CD4-positive, alpha-beta T cell (primary cell): ENCODE measurements around the gene FARS2. TPM values are rescaled to one million over a fixed set of nuclear protein-coding genes. Genes with fewer than 3 reads are reported as not detected.

ENCODE experiments used
- ATAC-seq: fragments of 200-7000 bp; cut with Tn5 transposase; one replicate; pipeline ENCODE4 v1.10.0; 2022; ENCODE audit warnings: mild to moderate bottlenecking; ENCODE audit not compliant: poor library complexity
- CTCF ChIA-PET: fragments of 350-600 bp; sonication (Branson Sonifier 250); formaldehyde crosslinking; loops from one replicate; lab custom pipeline; 2021; ENCODE audit warnings: antibody characterized with exemption, inconsistent platforms; lab: Charles Lee
- POLR2A ChIA-PET: fragments of 350-600 bp; sonication (Branson Sonifier 250); formaldehyde crosslinking; loops from one replicate; lab custom pipeline; 2021; ENCODE audit warnings: antibody characterized with exemption, inconsistent platforms; lab: Charles Lee
- DNase-seq, 14 experiments: peaks; one replicate each; pipeline ENCODE4 v3.0.0-alpha.2; 2013 to 2020; ENCODE audit warnings: mixed read lengths in 2 of 14
- H3K27ac ChIP-seq, 2 donors: one replicate each; pipeline versions ENCODE4 v1.5.1 to v1.7.0; 2013; ENCODE audit warnings: low read length in 2 of 2, low read depth in 1 of 2, mild to moderate bottlenecking in 1 of 2
- H3K27me3 ChIP-seq, 2 experiments: 1 replicate in 1 of 2; 2 replicates in 1 of 2; pipeline versions ENCODE4 v1.6.1 to v1.7.0; 2013; ENCODE audit warnings: low read length in 2 of 2, control low read depth in 1 of 2, mild to moderate bottlenecking in 1 of 2, moderate library complexity in 1 of 2; ENCODE audit not compliant: insufficient read depth in 2 of 2, control insufficient read depth in 1 of 2
- H3K36me3 ChIP-seq: one replicate; pipeline ENCODE4 v1.6.1; 2013; ENCODE audit warnings: low read length, control low read depth; ENCODE audit not compliant: insufficient read depth
- H3K4me1 ChIP-seq: one replicate; pipeline ENCODE4 v1.6.1; 2013; ENCODE audit warnings: low read length, control low read depth; ENCODE audit not compliant: insufficient read depth
- H3K4me3 ChIP-seq: one replicate; pipeline ENCODE4 v1.5.1; 2013; ENCODE audit warnings: mild to moderate bottlenecking, low read length, moderate library complexity
- H3K9me3 ChIP-seq, 2 experiments: 1 replicate in 1 of 2; 2 replicates in 1 of 2; pipeline versions ENCODE4 v1.6.1 to v1.7.0; 2013; ENCODE audit warnings: low read length in 2 of 2, mild to moderate bottlenecking in 2 of 2, control low read depth in 1 of 2, moderate library complexity in 1 of 2; ENCODE audit not compliant: control insufficient read depth in 1 of 2, insufficient read depth in 1 of 2
- H3K27ac Mint-ChIP-seq: one replicate; pipeline ENCODE4 v1.8.0; 2020; ENCODE audit warnings: mixed read lengths
- H3K27me3 Mint-ChIP-seq: one replicate; pipeline ENCODE4 v1.8.0; 2021; ENCODE audit warnings: mixed read lengths
- H3K36me3 Mint-ChIP-seq: one replicate; pipeline ENCODE4 v1.8.0; 2021; ENCODE audit warnings: low read depth, mixed read lengths
- H3K4me1 Mint-ChIP-seq: one replicate; pipeline ENCODE4 v1.8.0; 2021; ENCODE audit warnings: low read depth, mixed read lengths
- H3K4me3 Mint-ChIP-seq: one replicate; pipeline ENCODE4 v1.8.0; 2020; ENCODE audit warnings: mild to moderate bottlenecking, mixed read lengths
- H3K9me3 Mint-ChIP-seq: one replicate; pipeline ENCODE4 v1.8.0; 2020; ENCODE audit warnings: mixed read lengths
- CTCF ChIP-seq: fragments of 200-600 bp; IDR thresholded peaks from one replicate; pipeline ENCODE4 v1.8.0; 2022; ENCODE audit warnings: antibody characterized with exemption, mild to moderate bottlenecking
- intact Hi-C, 2 experiments: fragments of 100-400 bp; cut with DNase I in 1 of 2; cut with micrococcal nuclease in 1 of 2; formaldehyde crosslinking; loops; one replicate each; pipeline versions ENCODE4 v1.15.1 to v1.9.0; 2023 to 2025; cut with DNase I, micrococcal nuclease
- total RNA-seq, 174 experiments: library from RNA in 2 of 174; stranded (reverse) in 2 of 174; gene quantifications; one replicate each; pipeline ENCODE4 v1.2.3 and lab custom pipeline; 2021 to 2026

Gene FARS2
- total RNA-seq, 2 experiments from 2014 or later = 12.6 to 12.8 TPM

- Mint-ChIP-seq H3K4me1 (no peaks in the 10 kb centered on the region), H3K36me3 (peaks cover 10% of the 10 kb centered on the region), H3K27ac (no peak overlapping the region), H3K4me3 (no peak overlapping the region), H3K27me3 (no peaks in the 10 kb centered on the region), H3K9me3 (no peaks in the 10 kb centered on the region)
- H3K4me1 ChIP-seq = no peaks in the 10 kb centered on the region
- DNase-seq (no peak), ATAC-seq (no peak)
- POLR2A ChIA-PET = no interaction called here
- no peak overlapping the region for H3K4me3 ChIP-seq
- no peaks in the 10 kb centered on the region for H3K27me3 ChIP-seq
- no peaks in the 10 kb centered on the region for H3K9me3 ChIP-seq
- no peak overlapping the region for H3K27ac ChIP-seq
- intact Hi-C loops = no loop called here
- H3K36me3 ChIP-seq = no peaks in the 10 kb centered on the region
- CTCF ChIA-PET = no interaction called here
- TF ChIP-seq CTCF = no peak
These were observed 483.2 kb downstream of the FARS2 start for GRCh38 chr6:5744497-5744896.

- no peaks in the 10 kb centered on the region for H3K27me3 ChIP-seq
- no peaks in the 10 kb centered on the region for H3K9me3 Mint-ChIP-seq
- no peak overlapping the region for H3K27ac Mint-ChIP-seq
- no peak overlapping the region for H3K4me3 ChIP-seq
- ChIA-PET CTCF (no interaction called here), POLR2A (no interaction called here)
- intact Hi-C loops = no loop called here
- DNase-seq (no peak), ATAC-seq (no peak)
- no peaks in the 10 kb centered on the region for H3K9me3 ChIP-seq
- peaks cover 16% of the 10 kb centered on the region for H3K36me3 Mint-ChIP-seq
- peaks cover 2% of the 10 kb centered on the region for H3K36me3 ChIP-seq
- TF ChIP-seq CTCF = no peak
- no peaks in the 10 kb centered on the region for H3K4me1 ChIP-seq
- H3K4me1 Mint-ChIP-seq = no peaks in the 10 kb centered on the region
- H3K4me3 Mint-ChIP-seq = no peak overlapping the region
- H3K27me3 Mint-ChIP-seq = no peaks in the 10 kb centered on the region
- no peak overlapping the region for H3K27ac ChIP-seq
These were observed 483.8 kb downstream of the FARS2 start for GRCh38 chr6:5745081-5745480.

GRCh38 chr6:5746053-5746758 is 484.9 kb downstream of the FARS2 start:
- H3K9me3 ChIP-seq = no peaks in the 10 kb centered on the region
- no peak for DNase-seq
- H3K27ac ChIP-seq = no peak overlapping the region
- no peaks in the 10 kb centered on the region for H3K4me1 Mint-ChIP-seq
- H3K4me3 ChIP-seq = no peak overlapping the region
- no peaks in the 10 kb centered on the region for H3K27me3 Mint-ChIP-seq
- intact Hi-C loops = no loop called here
- H3K36me3 ChIP-seq = peaks cover 2% of the 10 kb centered on the region
- H3K27me3 ChIP-seq = no peaks in the 10 kb centered on the region
- CTCF ChIA-PET = no interaction called here
- H3K4me3 Mint-ChIP-seq = no peak overlapping the region
- POLR2A ChIA-PET = no interaction called here
- ATAC-seq = no peak
- no peak for TF ChIP-seq CTCF
- no peaks in the 10 kb centered on the region for H3K9me3 Mint-ChIP-seq
- H3K36me3 Mint-ChIP-seq = peaks cover 25% of the 10 kb centered on the region
- H3K4me1 ChIP-seq = no peaks in the 10 kb centered on the region
- no peak overlapping the region for H3K27ac Mint-ChIP-seq
